RWPE1 (cell line): ENCODE results near the gene SCN4B.
"Not testable (repeated sequence)": the region's sequence is repeated elsewhere in the genome, so short reads cannot be mapped to it uniquely, and the experiment has no call there.

ENCODE experiments used
- CTCF ChIA-PET: fragments of 350-600 bp; sonication (Branson Sonifier 250); formaldehyde crosslinking; extraction: SDS; loops from one replicate; lab custom pipeline; 2021; lab: Yijun Ruan, JAX
- POLR2A ChIA-PET: fragments of 400-600 bp; formaldehyde crosslinking; extraction: SDS; loops from one replicate; lab custom pipeline; 2020; ENCODE audit warnings: antibody characterized with exemption; ENCODE audit not compliant: low non-redundant PET; lab: Yijun Ruan, JAX
- DNase-seq: peaks from one replicate; pipeline ENCODE4 v3.0.0; 2012; ENCODE audit warnings: low spot score
- H3K27ac ChIP-seq: fragments of 450-650 bp; 2 replicates; pipeline ENCODE4 v1.5.1; 2017
- CTCF ChIP-seq: fragments of 450-650 bp; conservative IDR thresholded peaks from 2 replicates; pipeline ENCODE4 v1.5.1; 2017; ENCODE audit warnings: low read depth, mild to moderate bottlenecking

SCN4B gene

DNA sequence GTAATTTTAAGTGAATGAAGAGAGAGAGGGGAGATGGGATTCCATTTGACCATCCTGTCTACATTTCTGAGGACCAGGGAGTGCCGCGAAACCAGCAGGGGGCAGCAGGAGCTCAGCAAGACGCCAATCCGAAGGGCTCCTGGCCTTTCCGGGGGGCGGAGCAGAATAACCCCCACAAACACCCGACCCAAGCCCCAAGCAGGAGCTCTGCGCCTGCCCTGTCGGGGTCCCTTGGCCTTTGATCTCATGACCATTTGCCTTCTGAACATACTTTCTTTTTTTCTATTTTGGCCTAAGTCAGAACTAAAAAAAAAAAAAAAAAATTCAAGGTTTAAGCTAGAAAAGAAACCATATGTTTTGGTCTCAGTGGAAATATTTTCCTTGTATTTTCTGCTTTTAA, 45.7 kb upstream of the SCN4B start:
- POLR2A ChIA-PET = interaction anchor here (0.6 kb wide), 1 partner anchor 102 kb away, joined by 7 read pairs; no protein-coding TSS in a partner anchor
- CTCF ChIA-PET = interaction anchor here (0.5 to 1.5 kb wide), 38 partner anchors 9 to 1656 kb away, joined by 3 to 13 read pairs (median 4); no protein-coding TSS in a partner anchor
- peak; percentile 86 for TF ChIP-seq CTCF
- peak; percentile 60 for DNase-seq
- H3K27ac ChIP-seq = no peak overlapping the region

GRCh38 chr11:118194835-118195627, 42.4 kb upstream of the SCN4B start:
- CTCF ChIA-PET = interaction anchor here (0.6 to 1.3 kb wide), 3 partner anchors 19 to 96 kb away, joined by 3 to 6 read pairs (median 4); no protein-coding TSS in a partner anchor
- POLR2A ChIA-PET = interaction anchor here (0.6 to 0.7 kb wide), 2 partner anchors 43 to 377 kb away, joined by 4 to 5 read pairs; partner anchors contain the start of genes ARCN1 and SCN4B
- H3K27ac ChIP-seq = peak overlapping the region; percentile 62
- TF ChIP-seq CTCF = no peak
- DNase-seq = peak; percentile 86

- ChIA-PET CTCF (no interaction called here), POLR2A (interaction anchor here (0.6 kb wide), 1 partner anchor 42 kb away, joined by 4 read pairs; the partner anchor contains the start of gene SCN4B)
- DNase-seq = no peak
- no peak for TF ChIP-seq CTCF
- no peak overlapping the region for H3K27ac ChIP-seq
Measured at GRCh38 chr11:118193910-118194566, 41.4 kb upstream of the SCN4B start.

DNA sequence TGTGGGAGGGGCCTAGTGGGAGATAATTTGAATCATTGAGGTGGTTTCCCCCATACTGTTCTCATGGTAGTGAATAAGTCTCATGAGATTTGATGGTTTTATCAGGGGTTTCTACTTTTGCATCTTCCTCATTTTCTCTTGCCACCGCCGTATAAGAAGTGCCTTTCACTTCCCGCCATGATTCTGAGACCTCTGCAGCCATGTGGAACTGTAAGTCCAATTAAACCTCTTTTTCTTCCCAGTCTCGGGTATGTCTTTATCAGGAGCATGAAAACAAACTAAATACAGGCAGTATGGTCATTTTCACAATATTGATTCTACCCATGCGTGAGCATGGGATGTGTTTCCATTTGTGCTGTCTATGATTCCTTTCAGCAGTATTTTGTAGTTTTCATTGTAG, 40.2 kb upstream of the SCN4B start:
- POLR2A ChIA-PET, H3K27ac ChIP-seq, DNase-seq: not testable (repeated sequence)
- CTCF ChIA-PET = interaction anchor here (1.5 kb wide), 1 partner anchor 21 kb away, joined by 7 read pairs; no protein-coding TSS in a partner anchor

DNA sequence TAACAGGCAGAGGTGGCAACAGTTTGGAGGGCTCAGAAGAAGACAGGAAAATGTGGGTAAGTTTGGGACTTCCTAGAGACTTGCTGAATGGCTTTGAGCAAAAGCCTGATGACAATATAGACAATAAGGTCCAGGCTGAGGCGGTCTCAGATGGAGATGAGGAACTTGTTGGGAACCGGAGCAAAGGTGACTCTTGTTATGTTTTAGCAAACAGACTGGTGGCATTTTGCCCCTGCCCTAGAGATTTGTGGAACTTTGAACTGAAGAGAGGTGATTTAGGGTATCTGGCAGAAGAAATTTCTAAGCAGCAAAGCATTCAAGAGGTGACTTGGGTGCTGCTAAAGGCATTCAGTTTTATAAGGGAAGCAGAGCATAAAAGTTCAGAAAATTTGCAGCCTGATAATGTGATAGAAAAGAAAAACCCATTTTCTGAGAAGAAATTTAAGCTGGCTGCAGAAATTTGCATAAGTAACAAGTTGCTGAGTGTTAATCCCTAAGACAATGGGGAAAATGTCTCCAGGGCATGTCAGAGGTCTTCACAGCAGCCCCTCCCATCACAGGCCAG, 38.4 kb upstream of the SCN4B start:
- CTCF ChIA-PET = interaction anchor here (1.5 kb wide), 1 partner anchor 19 kb away, joined by 7 read pairs; no protein-coding TSS in a partner anchor
- DNase-seq, POLR2A ChIA-PET: not testable (repeated sequence)

GRCh38 chr11:118186346-118187107, 33.9 kb upstream of the SCN4B start:
- no peak overlapping the region for H3K27ac ChIP-seq
- DNase-seq = no peak
- CTCF ChIA-PET = interaction anchor here (2.0 kb wide), 1 partner anchor 15 kb away, joined by 8 read pairs; no protein-coding TSS in a partner anchor
- POLR2A ChIA-PET = no interaction called here
- no peak for TF ChIP-seq CTCF

More for the DNA sequence above, 38.4 kb upstream of the SCN4B start:
- H3K27ac ChIP-seq = not testable (repeated sequence)
